Activated T-helper 9 cell treated with anti-CD3 and anti-CD28 coated beads, Interleukin-2, amount 50 U/mL, for 16 hours (primary cell): ENCODE results near the gene HSPB6.
A peak's percentile ranks its signal among the peaks of the same experiment; 100 is the strongest.

Source experiments
- DNase-seq: peaks from one replicate; pipeline ENCODE4 v3.0.0-alpha.2; 2020; ENCODE audit warnings: low read depth

HSPB6 gene

DNA sequence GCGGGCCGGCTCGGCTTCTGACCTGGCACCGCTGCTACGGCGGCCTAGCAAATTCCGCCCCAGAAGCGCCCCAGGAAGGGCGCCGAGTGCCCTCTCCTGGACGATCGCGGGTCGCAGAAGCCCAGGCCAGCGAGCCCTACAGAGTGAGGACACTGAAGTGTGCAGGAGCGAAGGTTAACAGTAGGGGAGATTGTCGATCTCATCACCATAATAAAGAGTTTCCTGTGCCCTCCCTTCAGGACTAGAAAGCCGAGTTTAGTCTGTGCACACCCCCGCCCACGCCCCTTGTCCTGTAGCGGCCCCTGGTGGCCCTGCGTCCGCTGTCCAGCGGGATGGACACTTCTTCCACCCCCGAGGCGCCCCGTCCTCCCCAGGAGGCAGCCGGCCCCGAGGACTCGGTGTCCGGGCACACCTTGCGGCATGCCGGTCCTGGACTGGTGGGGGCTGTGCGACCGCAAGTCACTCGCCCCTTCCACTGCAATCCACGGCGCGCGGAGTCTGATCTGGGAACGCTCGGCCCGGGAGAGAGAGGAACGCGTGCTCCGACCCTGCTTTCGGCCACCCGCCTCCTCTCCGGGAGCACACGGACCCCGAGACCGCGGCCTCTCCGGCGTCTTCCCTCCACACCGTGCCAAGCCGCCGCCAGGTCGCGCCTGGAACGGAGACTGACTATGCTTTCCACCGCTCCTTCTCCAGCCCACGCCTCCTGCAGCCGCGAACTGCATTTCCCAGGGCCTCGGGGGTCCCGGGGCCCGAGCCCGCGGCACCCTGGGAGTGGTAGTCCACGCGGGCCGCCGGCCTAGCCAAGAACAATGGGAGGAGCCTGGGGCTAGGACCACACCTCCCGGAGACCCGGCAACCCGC, 39.8 kb downstream of the HSPB6 start:
- peak; percentile 95 for DNase-seq

DNA sequence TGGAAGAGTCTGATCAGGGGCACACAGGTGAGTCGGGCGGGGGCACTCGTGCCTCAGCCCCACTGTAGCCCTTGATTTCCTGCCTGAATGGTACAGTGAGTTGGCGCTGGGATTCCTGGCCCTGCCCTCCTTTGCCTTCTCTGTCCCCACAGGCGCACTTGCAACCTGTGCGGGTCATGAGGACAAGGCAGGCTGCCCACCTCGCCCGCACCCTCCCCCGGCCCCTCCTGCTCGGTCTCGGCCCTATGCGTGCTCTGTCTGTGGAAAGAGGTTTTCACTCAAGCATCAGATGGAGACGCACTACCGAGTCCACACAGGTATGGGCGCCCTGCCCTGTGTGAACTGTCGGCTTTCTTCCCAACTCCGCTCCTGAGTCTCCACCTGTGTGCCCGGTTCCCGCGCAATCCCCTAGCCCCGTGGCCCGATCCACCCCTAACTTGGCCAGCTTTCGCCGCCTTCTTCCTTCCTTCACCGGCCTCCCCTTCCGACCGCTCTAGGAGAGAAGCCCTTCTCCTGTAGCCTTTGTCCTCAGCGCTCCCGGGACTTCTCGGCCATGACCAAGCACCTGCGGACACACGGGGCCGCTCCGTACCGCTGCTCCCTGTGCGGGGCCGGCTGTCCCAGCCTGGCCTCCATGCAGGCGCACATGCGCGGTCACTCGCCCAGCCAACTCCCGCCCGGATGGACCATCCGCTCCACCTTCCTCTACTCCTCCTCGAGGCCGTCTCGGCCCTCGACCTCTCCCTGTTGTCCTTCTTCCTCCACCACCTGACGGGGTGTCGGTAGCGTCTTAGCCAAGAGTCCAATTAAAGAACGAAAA, 40.6 kb downstream of the HSPB6 start:
- no peak for DNase-seq

DNA sequence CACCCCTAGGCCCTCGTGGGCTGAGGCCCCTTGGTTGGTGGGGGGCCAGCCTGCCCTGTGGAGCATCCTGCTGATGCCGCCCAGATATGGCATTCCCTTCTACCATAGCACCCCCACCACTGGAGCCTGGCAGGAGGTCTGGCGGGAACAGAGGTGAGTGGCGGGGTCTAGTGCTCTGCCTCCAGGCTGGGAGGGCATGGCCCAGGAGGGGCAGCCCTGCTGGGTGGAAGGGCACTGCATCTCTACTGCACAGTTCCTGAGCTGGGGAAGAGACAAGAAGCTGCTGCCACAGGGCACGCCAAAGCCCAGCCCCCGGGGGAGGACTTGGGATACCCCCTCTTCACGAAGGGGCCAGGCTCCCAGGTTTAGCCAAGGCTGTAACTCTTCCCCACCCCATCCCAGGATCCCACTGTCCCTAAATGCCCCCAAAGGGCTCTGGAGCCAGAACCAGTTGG, 41.4 kb downstream of the HSPB6 start:
- no peak for DNase-seq

DNA sequence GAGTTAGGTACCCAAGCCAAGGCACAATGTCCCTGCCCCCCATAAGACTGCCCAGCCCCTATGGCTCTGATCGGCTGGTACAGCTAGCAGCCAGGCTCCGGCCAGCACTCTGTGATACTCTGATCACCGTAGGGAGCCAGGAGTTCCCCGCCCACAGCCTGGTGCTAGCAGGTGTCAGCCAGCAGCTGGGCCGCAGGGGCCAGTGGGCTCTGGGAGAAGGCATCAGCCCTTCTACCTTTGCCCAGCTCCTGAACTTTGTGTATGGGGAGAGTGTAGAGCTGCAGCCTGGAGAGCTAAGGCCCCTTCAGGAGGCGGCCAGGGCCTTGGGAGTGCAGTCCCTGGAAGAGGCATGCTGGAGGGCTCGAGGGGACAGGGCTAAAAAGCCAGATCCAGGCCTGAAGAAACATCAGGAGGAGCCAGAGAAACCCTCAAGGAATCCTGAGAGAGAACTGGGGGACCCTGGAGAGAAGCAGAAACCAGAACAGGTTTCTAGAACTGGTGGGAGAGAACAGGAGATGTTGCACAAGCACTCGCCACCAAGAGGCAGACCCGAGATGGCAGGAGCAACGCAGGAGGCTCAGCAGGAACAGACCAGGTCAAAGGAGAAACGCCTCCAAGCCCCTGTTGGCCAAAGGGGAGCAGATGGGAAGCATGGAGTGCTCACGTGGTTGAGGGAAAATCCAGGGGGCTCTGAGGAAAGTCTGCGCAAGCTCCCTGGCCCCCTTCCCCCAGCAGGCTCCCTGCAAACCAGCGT, 42.1 kb downstream of the HSPB6 start:
- no peak for DNase-seq

DNA sequence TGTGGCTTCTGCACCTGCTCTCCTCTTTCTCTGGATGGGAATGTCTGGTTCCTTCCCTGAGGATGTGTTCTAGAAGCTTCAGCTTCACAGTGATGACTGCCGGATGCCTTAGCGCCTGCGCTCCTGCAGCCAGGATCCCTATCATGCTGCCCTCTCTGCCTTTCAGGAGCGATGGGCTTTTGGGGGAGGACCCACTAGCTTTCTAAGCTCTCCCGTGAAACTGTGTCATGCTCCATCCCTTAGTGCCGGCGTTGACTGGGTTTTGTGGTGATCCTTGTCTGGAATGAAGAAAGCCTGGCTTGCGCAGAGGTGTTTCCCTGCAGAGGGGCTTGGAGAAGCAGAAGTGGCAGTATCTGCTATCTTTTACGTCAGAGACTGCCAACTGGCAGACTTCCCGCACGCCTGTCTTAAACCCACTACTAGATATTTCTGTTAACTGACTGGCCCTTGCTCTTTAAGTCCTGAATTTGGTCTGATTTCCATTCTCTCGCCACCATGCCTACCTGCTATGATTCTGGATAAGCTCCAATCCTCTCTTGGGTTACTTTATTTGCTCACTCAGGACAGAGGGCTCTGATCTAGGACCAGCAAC, 42.8 kb downstream of the HSPB6 start:
- no peak for DNase-seq

DNA sequence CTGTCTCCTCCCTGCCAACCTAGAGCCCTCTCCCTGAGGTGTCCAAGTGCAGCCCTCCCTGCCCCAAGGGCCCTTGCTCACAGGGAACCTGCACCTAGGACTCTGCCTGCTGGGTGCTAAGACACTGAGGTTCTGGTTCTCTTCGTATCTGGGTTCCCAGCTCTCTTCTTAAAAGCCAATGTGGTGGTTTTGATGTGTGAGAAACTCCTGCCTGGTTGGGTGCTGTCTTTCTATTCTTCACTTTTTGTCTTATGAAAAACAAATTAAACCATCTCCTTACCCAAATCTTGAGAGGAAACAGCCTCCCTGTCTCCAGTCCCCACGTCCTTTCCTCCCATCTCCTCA, 43.4 kb downstream of the HSPB6 start:
- no peak for DNase-seq

DNA sequence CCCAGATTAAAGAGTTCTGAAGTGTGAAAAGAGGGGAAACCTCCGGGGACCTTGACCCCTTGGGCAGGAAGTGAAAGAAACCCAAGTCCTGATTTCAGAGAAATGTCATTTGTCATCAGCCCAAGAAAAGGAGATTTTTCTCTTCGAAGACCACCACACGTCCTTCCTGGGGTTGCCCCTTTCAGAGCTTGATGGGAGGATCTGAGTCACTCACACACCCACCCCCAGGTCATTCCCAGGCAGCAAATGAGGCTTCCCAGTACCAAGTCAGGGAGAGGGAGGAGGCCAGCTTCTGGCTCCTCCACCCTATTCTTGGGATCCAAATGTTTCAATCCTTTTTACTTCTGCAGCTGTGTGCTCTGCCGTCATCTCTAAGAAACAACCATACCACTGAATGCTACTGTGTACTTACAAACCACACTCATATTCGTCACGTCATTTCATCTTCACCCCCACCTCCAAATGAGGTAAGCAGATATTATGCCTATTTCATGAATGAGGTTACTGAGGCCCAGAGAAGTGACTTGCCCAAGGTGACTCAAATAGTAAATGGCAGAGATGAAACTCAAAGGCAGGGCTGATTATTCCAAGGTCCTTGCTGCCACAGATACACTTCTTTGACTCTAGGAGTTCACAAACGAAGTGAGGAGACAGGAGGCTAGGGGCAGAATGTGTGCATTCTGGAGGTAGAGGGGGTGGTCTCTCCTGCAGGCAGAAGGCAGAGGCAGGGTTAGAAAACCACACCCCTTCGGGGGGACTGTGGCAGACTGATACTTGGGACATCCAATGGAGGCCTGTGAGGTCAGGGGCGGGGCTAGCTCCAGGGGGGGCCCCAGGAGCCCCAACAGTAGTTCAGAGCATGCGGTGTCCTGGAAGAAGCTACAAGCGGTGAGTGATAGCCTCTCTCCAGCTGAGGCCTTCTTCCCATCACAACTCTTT, 44.0 kb downstream of the HSPB6 start:
- peak; percentile 42 for DNase-seq

DNA sequence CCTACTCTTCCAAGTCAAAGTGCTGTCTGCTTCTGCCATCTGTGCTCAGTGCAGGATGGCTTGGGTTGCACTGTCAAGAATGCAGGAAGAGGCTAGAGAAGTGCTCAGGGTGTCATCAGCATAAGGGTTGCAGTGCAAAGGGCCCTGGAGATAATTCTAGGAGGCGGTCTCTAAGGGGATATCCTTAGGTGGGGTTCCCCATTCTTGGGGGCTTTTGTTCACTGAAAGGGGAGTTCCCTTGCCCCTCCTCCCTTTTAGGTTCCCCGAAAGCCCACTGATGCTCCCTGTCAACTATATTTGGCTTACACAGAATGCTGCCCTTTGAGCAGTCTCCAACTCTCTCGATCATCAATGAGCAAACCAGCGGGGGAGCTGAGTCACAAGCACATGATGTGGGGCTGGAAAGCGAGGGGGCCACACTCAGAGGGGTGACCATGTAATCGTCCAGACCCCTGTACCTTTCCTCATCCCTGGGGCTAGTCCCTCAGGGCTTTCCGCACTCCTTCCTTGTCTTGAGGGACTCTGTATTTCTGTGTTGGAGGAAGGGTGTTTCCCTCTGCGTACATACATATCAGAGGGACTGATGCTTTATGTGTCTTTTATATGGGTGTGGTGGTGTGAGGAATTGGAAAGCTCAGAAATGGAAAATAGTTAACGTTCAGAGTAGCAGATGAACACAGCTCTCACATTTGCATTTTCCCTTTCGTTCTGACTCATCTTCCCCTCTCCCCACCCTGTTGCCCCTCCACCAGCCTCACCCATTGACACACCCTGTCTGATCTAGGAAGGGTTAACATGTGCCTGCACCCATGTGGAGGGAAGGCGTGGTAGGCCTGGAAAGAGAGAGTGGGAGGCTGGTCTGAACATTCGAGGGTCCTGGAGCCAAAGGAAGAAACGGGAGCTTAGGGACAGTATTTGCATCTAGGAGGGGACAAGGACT, 45.8 kb downstream of the HSPB6 start:
- peak; percentile 41 for DNase-seq

DNA sequence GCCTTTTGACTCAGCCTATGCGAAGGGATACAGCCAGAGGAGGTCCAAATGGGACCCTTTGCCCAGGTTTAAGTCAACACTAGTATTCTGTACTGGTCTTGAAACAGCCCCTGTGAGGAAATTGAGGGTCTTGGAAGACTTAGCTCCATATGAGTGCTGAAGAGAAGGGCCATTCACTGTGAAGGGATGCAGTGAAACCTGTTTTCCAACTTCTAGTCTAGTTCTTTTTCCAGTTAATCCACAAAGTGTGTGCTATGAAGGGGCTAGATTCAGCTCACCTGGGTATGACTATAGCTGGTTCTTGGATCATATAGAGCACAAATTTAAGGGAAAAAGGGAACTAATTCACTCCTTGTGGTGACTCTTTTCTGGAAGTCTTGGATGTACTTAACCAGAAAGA, 48.4 kb downstream of the HSPB6 start:
- DNase-seq, result no peak
